ENCODE results near the gene CFAP90. TPM values are rescaled to one million over a fixed set of nuclear protein-coding genes. Genes with fewer than 3 reads are reported as not detected.

Gene CFAP90
- total RNA-seq, 1 experiment from 2014 or later, result not detected

DNA sequence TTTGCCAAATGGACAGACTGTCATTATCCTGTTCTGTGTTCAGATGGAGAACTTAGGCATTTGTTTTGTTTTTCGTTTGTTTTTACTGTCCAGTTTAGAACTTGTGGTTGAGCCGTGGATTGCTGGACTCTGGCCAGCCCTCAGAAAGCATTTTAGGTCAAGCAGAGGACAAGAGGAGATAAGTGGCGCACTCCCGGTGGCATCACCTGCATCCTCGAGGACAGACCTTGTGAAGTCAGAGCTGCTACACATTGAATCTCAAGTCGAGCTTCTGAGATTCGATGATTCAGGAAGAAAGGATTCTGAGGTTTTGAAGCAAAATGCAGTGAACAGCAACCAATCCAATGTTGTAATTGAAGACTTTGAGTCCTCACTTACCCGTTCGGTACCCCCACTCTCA, 26.9 kb upstream of the CFAP90 start:
- Histone ChIP-seq H3K36me3 (ENCODE audit: low read depth) (peaks cover 42% of the 10 kb centered on the region), H3K27me3 (ENCODE audit: insufficient read depth, low read depth) (no peaks in the 10 kb centered on the region), H3F3A (ENCODE audit: insufficient read depth, low read depth) (no peaks in the 10 kb centered on the region), H3K79me2 (ENCODE audit: low read depth) (peaks cover 20% of the 10 kb centered on the region), H4K20me1 (ENCODE audit: insufficient read depth) (peaks cover 11% of the 10 kb centered on the region), H3K9me2 (ENCODE audit: insufficient read depth) (no peaks in the 10 kb centered on the region), H2AFZ (no peak overlapping the region), H3K27ac (no peak overlapping the region), H3K4me2 (no peak overlapping the region), H3K9me3 (ENCODE audit: insufficient read depth, low read depth) (no peaks in the 10 kb centered on the region), H3K4me1 (replicated peaks; ENCODE audit: insufficient read depth) (no peaks in the 10 kb centered on the region), H3K4me3 (no peak overlapping the region)
- TF ChIP-seq, protein P1, sequence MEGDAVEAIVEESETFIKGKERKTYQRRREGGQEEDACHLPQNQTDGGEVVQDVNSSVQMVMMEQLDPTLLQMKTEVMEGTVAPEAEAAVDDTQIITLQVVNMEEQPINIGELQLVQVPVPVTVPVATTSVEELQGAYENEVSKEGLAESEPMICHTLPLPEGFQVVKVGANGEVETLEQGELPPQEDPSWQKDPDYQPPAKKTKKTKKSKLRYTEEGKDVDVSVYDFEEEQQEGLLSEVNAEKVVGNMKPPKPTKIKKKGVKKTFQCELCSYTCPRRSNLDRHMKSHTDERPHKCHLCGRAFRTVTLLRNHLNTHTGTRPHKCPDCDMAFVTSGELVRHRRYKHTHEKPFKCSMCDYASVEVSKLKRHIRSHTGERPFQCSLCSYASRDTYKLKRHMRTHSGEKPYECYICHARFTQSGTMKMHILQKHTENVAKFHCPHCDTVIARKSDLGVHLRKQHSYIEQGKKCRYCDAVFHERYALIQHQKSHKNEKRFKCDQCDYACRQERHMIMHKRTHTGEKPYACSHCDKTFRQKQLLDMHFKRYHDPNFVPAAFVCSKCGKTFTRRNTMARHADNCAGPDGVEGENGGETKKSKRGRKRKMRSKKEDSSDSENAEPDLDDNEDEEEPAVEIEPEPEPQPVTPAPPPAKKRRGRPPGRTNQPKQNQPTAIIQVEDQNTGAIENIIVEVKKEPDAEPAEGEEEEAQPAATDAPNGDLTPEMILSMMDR (conservative IDR thresholded peaks at IDR 0.05), result no peak
- TF ChIP-seq EZH2 (IDR thresholded peaks at IDR 0.05; ENCODE audit: low read depth), result no peak
- ChIA-PET CTCF (no interaction called here), POLR2A (ENCODE audit: unreplicated experiment) (no interaction called here)
- intact Hi-C loops (cut with micrococcal nuclease; ENCODE audit: unreplicated experiment), result no loop called here
- no peak for DNase-seq
- no TSS peak for BruUV-seq (replicated peaks)

DNA sequence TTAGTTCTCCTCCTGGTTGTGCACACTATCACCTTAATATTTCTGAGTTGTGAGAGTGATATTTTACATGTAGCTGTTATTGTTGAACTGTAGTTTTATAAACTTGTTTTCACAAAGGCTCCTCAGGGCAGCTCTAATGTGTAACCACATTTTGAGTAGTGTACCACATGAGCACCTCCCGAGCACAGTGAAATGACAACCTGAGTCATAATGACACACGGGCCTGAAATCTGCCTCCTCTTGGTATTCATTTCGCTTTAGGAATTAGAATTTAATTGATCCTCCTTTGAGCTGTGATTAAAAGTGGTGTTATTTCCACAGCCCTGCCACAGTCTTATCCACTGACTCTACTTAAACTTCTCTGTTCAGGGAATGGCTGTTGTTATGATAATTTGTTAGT, 25.9 kb upstream of the CFAP90 start:
- POLR2A ChIA-PET (ENCODE audit: unreplicated experiment), result no interaction called here
- Histone ChIP-seq H3K79me2 (ENCODE audit: low read depth) (peaks cover 30% of the 10 kb centered on the region), H2AFZ (no peak overlapping the region), H3K4me3 (no peak overlapping the region), H3K27ac (no peak overlapping the region), H3K9me2 (ENCODE audit: insufficient read depth) (no peaks in the 10 kb centered on the region), H3K27me3 (ENCODE audit: insufficient read depth, low read depth) (no peaks in the 10 kb centered on the region), H3K9me3 (ENCODE audit: insufficient read depth, low read depth) (no peaks in the 10 kb centered on the region), H3F3A (ENCODE audit: insufficient read depth, low read depth) (no peaks in the 10 kb centered on the region), H3K36me3 (ENCODE audit: low read depth) (peaks cover 41% of the 10 kb centered on the region), H3K4me2 (no peak overlapping the region), H3K4me1 (replicated peaks; ENCODE audit: insufficient read depth) (no peaks in the 10 kb centered on the region), H4K20me1 (ENCODE audit: insufficient read depth) (peaks cover 20% of the 10 kb centered on the region)
- BruUV-seq (replicated peaks), result no TSS peak
- CTCF ChIA-PET, result no interaction called here
- TF ChIP-seq, protein P1 (conservative IDR thresholded peaks at IDR 0.05), result no peak
- TF ChIP-seq EZH2 (IDR thresholded peaks at IDR 0.05; ENCODE audit: low read depth), result no peak
- intact Hi-C loops (cut with micrococcal nuclease; ENCODE audit: unreplicated experiment), result no loop called here
- DNase-seq, result no peak

DNA sequence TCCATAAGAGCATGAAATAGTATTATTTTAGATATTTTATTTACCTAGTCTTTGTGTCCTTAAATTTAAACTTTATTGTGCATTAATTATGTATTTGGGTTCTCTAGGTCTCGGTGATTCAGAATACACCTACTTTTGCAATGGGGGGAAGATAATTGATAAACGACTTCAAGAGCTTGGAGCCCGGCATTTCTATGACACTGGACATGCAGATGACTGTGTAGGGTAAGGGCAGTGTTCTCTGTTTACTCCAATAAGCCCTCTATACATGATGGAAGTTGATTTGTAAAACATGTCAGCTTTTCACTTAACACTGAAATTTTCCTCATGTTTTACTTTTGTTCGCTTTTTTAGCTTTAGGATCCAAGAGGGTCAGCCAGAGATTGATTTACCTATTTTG, 24.2 kb upstream of the CFAP90 start:
- Histone ChIP-seq H3K36me3 (ENCODE audit: low read depth) (peaks cover 41% of the 10 kb centered on the region), H3K4me3 (no peak overlapping the region), H3F3A (ENCODE audit: insufficient read depth, low read depth) (no peaks in the 10 kb centered on the region), H4K20me1 (ENCODE audit: insufficient read depth) (peaks cover 35% of the 10 kb centered on the region), H3K27me3 (ENCODE audit: insufficient read depth, low read depth) (no peaks in the 10 kb centered on the region), H3K9me2 (ENCODE audit: insufficient read depth) (no peaks in the 10 kb centered on the region), H3K79me2 (ENCODE audit: low read depth) (peaks cover 47% of the 10 kb centered on the region), H3K9me3 (ENCODE audit: insufficient read depth, low read depth) (no peaks in the 10 kb centered on the region), H3K4me2 (no peak overlapping the region), H3K4me1 (replicated peaks; ENCODE audit: insufficient read depth) (peaks cover 7% of the 10 kb centered on the region), H3K27ac (no peak overlapping the region), H2AFZ (no peak overlapping the region)
- ChIA-PET CTCF (no interaction called here), POLR2A (ENCODE audit: unreplicated experiment) (no interaction called here)
- intact Hi-C loops (cut with micrococcal nuclease; ENCODE audit: unreplicated experiment), result no loop called here
- TF ChIP-seq, protein P1 (conservative IDR thresholded peaks at IDR 0.05), result no peak
- TF ChIP-seq EZH2 (IDR thresholded peaks at IDR 0.05; ENCODE audit: low read depth), result no peak
- no TSS peak for BruUV-seq (replicated peaks)
- no peak for DNase-seq
